ENCODE results near the gene FOXN3.
A peak's percentile ranks its signal among the peaks of the same experiment; 100 is the strongest.

The FOXN3 gene

GRCh38 chr14:89411976-89412375 is 5.1 kb downstream of the FOXN3 start:
- DNase-seq (ENCODE audit: insufficient read length, low spot score) (no peak), FAIRE-seq (no peak)

DNA sequence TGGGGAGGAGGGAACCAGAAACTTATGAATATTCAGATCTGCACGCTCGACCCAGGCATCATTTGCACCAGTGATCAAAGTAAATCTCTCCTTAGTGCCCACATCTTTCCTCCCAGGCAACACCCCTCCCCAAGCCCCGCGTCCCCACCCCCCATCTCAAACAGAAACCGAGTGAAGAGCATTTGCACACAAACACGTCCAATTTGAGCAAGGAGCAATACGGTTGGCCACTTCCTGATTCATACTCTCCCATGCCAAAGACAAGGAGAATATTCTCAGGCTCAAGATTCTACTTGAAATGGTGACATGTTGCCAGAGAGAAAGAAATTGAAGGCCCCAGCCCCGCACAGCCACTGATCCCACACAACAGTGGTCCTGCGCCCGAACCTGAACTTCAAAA is 7.1 kb downstream of the FOXN3 start:
- DNase-seq (ENCODE audit: insufficient read length, low spot score) (no peak), FAIRE-seq (no peak)

DNA sequence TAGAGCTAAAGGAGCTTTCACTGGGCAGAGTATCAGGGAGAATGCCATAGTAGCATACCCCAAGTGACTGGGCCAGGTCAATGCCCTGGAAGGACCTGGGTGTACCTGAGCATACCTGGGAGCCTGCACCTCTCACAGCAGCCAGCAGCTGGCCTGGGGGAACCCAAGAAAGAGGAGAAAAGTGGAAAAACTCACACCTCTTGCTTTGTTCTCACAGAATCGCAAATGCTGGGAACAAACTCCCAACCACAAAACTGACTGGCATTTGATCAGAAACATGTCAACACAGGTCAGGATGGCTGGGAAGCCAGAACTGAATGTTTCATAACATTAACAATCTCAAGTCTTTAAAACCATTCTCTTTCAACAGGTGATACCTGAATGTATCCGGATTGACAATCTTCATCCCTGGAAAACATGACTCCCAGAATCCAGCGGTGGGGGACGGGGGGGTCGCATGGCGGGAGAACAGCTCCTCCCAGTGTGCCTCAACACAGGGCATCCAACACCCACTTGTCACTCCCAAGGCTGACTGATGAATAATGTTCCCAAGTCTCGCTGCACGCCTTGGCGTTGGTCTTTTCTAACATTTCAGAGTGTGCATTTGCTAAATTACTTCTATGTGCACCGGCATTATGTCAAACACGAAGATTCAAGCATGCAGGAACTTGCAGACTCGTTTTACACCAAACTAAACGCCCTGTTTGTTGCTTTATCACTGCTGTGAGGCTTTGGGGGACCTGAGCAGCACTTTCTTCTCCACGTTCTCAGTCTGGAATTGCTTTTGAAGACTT is 7.9 kb downstream of the FOXN3 start:
- FAIRE-seq: no peak
- DNase-seq (ENCODE audit: insufficient read length, low spot score): no peak

- DNase-seq (ENCODE audit: insufficient read length, low spot score): no peak
These were observed 9.2 kb downstream of the FOXN3 start for GRCh38 chr14:89407856-89408255.

DNA sequence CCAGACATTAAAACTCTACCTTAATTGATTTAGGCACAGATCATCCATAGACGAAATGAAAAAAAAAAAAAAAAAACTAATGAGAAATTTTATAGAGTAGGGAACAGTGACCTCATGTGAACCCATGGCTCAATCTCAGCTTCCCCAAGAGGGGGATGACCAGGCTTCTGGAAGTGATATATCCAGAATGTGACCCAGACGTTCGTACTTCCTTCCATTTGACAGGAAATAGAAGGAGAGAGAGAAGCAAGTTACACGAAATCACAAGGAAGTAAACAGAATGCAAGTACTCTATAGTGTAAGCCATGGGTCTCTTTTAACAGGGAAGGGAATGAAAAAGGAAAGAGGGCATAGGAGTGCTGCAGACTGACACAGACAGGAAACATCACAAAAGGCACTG is 10.1 kb downstream of the FOXN3 start:
- FAIRE-seq: no peak

More at GRCh38 chr14:89407856-89408255, 9.2 kb downstream of the FOXN3 start:
- no peak for FAIRE-seq

DNA sequence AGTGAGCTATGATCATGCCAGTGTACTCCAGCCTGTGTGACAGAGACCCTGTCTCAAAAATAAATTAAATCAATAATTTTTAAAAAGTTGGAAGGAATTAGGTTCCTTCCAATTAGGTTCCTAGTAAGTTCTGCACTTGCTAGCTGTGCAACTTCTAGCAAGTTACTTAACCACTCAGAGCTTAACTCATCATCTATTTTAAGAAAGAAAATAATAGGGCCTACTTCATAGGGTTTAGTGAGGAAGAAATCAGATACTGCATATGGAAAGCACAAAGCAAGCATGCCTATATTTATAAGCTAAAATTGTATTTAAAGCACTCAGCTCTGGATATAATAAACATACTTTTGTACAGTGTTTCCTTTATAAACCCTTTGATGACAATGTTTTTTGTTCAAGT is 10.7 kb downstream of the FOXN3 start:
- no peak for FAIRE-seq

More for the DNA sequence above, 10.1 kb downstream of the FOXN3 start:
- DNase-seq (ENCODE audit: insufficient read length, low spot score): no peak

GRCh38 chr14:89405712-89406111 is 11.3 kb downstream of the FOXN3 start:
- FAIRE-seq (no peak), DNase-seq (ENCODE audit: insufficient read length, low spot score) (no peak)

More for the DNA sequence above, 10.7 kb downstream of the FOXN3 start:
- no peak for DNase-seq (ENCODE audit: insufficient read length, low spot score)

DNA sequence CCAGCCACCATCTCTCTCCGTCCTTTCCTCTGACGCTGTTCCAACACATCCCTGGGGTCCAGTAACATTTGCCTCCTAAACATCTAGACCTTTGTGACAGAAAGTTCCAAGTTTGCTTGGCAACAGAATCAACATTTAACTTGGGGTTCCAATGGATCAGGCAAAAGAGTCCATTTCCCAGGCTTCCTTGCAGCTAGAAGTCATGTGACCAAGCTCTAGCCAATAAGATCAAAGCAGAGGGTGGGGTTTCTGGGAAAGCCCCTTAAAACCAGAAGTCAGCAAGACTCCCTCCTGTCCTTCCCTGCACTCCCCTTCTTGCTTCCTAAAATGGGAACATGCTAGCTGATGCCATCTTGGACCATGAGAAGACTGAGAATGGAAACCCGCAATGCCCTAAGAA is 14.7 kb downstream of the FOXN3 start:
- DNase-seq (ENCODE audit: insufficient read length, low spot score) (no peak), FAIRE-seq (no peak)

DNA sequence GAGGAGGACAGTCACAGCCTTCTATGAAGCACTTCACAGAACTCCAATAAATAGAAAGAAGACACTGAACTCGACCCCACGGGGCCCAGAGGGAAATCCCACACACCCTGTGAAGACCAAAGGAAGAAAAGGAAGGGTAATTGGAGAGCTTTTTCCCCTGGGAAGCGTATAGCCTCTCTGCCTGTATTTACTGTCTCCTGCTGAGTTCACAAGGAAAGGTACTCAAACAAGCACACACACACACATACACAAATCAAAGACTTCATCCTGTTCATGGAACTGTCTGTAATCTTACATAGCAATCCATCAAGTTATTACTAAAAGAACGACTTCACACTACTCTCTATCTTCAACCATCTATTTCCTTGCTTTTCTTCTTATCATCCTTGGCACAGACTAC is 15.3 kb downstream of the FOXN3 start:
- DNase-seq (ENCODE audit: insufficient read length, low spot score): no peak
- no peak for FAIRE-seq

GRCh38 chr14:89401241-89401640 is 15.8 kb downstream of the FOXN3 start:
- DNase-seq (ENCODE audit: insufficient read length, low spot score): no peak

GRCh38 chr14:89400529-89400928 is 16.5 kb downstream of the FOXN3 start:
- FAIRE-seq (no peak), DNase-seq (ENCODE audit: insufficient read length, low spot score) (no peak)

More at GRCh38 chr14:89401241-89401640, 15.8 kb downstream of the FOXN3 start:
- FAIRE-seq: no peak

GRCh38 chr14:89399594-89400068 is 17.4 kb downstream of the FOXN3 start:
- FAIRE-seq: no peak
- no peak for DNase-seq (ENCODE audit: insufficient read length, low spot score)

GRCh38 chr14:89399157-89399556 is 17.9 kb downstream of the FOXN3 start:
- FAIRE-seq (no peak), DNase-seq (ENCODE audit: insufficient read length, low spot score) (no peak)

GRCh38 chr14:89397569-89398230 is 19.3 kb downstream of the FOXN3 start:
- FAIRE-seq: no peak
- DNase-seq (ENCODE audit: insufficient read length, low spot score): no peak

DNA sequence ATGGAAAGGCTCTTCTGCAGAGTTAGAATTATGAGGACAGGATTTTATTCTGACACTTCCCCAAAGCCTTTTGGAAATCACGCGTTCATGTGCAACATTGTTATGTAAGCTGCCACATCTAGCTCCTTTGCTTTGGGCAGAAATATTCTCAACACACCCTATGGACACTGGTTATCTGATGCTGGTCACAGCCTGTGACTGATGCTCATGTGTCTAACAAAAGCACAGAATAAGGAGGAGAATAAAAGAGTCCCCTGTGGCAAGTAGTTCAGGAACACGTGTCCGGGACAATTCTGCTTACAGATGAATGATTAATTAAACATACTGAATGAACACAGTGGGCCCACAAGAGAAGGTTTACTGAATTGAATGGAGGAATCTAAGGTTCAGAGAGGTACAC is 22.1 kb downstream of the FOXN3 start:
- no peak for FAIRE-seq
- DNase-seq (ENCODE audit: insufficient read length, low spot score): no peak

GRCh38 chr14:89393222-89393745 is 23.7 kb downstream of the FOXN3 start:
- DNase-seq (ENCODE audit: insufficient read length, low spot score) (no peak), FAIRE-seq (no peak)

DNA sequence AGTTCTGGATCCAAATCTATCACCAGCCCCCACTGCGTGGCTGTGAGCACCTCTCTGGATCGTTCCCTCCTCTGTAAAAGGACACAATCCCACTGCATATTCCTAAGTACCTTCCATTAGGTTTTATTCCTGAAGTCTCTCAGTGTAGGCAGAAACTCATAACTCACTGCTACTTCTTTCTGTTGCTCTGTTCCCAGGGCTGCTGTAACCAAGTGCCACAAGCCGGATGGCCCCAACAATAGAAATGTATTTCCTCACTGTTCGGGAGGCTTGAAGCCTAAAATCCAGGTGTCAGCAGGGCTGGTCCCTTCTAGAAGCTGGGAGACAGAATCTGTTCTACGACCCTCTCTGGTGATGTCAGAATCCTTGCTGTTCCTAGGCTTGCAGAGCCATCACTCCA is 24.9 kb downstream of the FOXN3 start:
- DNase-seq (ENCODE audit: insufficient read length, low spot score): no peak
- no peak for FAIRE-seq

DNA sequence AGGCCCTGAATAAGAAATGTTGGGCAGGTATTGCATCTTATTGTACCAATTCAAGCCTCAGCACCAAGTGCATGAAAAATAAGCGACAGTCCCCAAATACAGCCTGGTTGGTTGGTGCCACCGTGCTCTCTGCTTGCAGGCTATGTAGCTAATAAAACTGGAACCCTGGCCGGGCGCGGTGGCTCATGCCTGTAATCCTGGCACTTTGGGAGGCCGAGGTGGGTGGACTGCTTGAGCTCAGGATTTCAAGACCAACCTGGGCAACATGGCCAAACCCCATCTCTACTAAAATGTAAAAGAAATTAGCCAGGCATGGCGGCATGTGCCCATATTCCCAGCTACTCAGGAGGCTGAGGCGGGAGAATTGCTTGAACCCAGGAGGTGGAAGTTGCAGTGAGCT is 25.5 kb downstream of the FOXN3 start:
- FAIRE-seq (no peak), DNase-seq (ENCODE audit: insufficient read length, low spot score) (no peak)

DNA sequence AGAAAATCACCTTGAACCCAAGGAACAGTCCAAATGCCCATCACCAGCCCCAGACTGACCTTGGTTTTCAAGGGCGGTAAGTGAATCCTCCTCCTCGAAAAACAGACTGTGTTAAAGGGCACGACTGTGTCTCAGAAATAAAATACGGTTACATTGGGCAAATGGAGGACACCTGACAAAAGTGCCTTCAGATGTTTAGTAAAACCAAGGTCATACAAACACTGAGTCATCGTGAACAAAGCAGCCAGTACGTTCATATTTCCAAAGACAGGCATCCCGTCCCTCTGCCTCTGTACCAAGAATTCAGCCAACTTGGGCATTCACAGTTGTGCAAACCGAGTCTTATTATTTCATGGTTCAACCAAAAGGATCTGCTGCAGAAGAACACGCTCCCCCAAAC is 25.9 kb downstream of the FOXN3 start:
- no peak for FAIRE-seq
- DNase-seq (ENCODE audit: insufficient read length, low spot score): no peak

GRCh38 chr14:89388853-89389252 is 28.2 kb downstream of the FOXN3 start:
- FAIRE-seq (no peak), DNase-seq (ENCODE audit: insufficient read length, low spot score) (peak; percentile 21)

DNA sequence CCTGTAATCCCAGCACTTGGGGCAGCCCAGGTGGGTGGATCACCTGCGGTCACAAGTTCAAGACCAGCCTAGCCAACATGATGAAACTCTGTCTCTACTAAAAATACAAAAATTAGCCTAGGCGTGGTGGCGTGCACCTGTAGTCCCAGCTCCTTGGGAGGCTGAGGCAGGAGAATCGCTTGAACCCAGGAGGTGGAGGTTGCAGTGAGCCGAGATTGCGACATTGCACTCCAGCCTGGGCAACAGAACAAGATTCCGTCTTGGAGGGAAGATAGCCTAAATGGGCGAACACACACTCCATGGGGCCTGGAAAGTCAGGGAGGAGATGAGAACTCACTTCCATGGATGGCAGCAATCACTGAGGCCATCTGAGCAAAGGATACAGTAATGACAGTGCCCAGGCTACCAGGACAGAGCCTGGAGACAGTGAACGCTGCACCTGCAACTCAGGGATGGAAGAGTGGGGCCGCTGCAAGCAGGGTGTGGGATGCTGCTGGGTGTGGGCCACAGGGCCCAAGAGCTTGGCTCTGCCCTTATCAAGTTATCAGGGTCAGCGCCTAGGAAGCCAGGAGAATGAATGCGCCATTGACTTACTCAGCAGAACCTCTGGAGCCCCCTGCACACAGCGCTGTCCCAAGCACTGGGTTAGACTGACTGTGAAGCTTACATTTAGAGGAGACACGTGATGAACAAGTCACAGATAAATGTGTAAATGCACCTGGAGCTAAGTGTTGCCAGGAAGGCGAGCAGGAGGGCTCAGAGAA is 28.9 kb downstream of the FOXN3 start:
- no peak for FAIRE-seq
- no peak for DNase-seq (ENCODE audit: insufficient read length, low spot score)
